ENCODE data around the gene ZNF335. TPM values are rescaled to one million over a fixed set of nuclear protein-coding genes. Genes with fewer than 3 reads are reported as not detected.

Gene ZNF335
- total RNA-seq, 4 donors from 2014 or later = 12.9 to 19.0 (median 15.3) TPM

GRCh38 chr20:45908084-45908483, 63.9 kb downstream of the ZNF335 start:
- TF ChIP-seq CTCF (IDR thresholded peaks at IDR 0.05) = no peak
- TF ChIP-seq POLR2AphosphoS5 (IDR thresholded peaks at IDR 0.05) = no peak
- TF ChIP-seq POLR2A (IDR thresholded peaks at IDR 0.05; ENCODE audit: low read depth) = no peak
- TF ChIP-seq EP300 (IDR thresholded peaks at IDR 0.05) = no peak
- WGBS = 91% methylated on average over 2 of the region's 2 CpGs

GRCh38 chr20:45907219-45907948, 64.6 kb downstream of the ZNF335 start:
- Histone ChIP-seq H3K9me3 (no peaks in the 10 kb centered on the region), H3K4me1 (peaks cover 14 to 28% (median 23%) of the 10 kb centered on the region in 4 donors), H3K27me3 (peaks cover 0 to 5% (median under 1%) of the 10 kb centered on the region in 4 donors), H3K27ac (replicated peaks in 1 of 4) (no peak overlapping the region), H3K4me3 (no peak overlapping the region), H3K36me3 (peaks cover 0 to 48% (median 15%) of the 10 kb centered on the region in 4 donors)
- intact Hi-C loops (cut with DNase I) = no loop called here
- WGBS = 94% methylated on average over 15 of the region's 17 CpGs
- no peak for DNase-seq (ENCODE audit: extremely low spot score)
- no peak for TF ChIP-seq POLR2A (IDR thresholded peaks at IDR 0.05; ENCODE audit: low read depth)
- no peak for TF ChIP-seq POLR2AphosphoS5 (IDR thresholded peaks at IDR 0.05)
- no peak for TF ChIP-seq EP300 (IDR thresholded peaks at IDR 0.05)
- TF ChIP-seq CTCF (IDR thresholded peaks at IDR 0.05) = no peak

More at GRCh38 chr20:45908084-45908483, 63.9 kb downstream of the ZNF335 start:
- intact Hi-C loops (cut with DNase I) = no loop called here
- H3K27ac ChIP-seq (replicated peaks in 1 of 4) = no peak overlapping the region
- peaks cover 0 to 11% (median 4%) of the 10 kb centered on the region in 4 donors for H3K27me3 ChIP-seq
- H3K4me1 ChIP-seq = peaks cover 18 to 35% (median 28%) of the 10 kb centered on the region in 4 donors
- no peak for DNase-seq (ENCODE audit: extremely low spot score)
- H3K9me3 ChIP-seq = no peaks in the 10 kb centered on the region
- peaks cover 0 to 45% (median 13%) of the 10 kb centered on the region in 4 donors for H3K36me3 ChIP-seq
- no peak overlapping the region for H3K4me3 ChIP-seq

GRCh38 chr20:45905505-45906079, 66.4 kb downstream of the ZNF335 start:
- peaks cover 4 to 14% (median 7%) of the 10 kb centered on the region in 4 donors for H3K4me1 ChIP-seq
- 92% methylated on average over 8 of the region's 8 CpGs for WGBS
- intact Hi-C loops (cut with DNase I) = no loop called here
- no peaks in the 10 kb centered on the region for H3K27me3 ChIP-seq
- no peak overlapping the region for H3K4me3 ChIP-seq
- H3K36me3 ChIP-seq = peaks cover 0 to 66% (median 29%) of the 10 kb centered on the region in 4 donors
- TF ChIP-seq CTCF (IDR thresholded peaks at IDR 0.05) = no peak
- TF ChIP-seq EP300 (IDR thresholded peaks at IDR 0.05) = no peak
- TF ChIP-seq POLR2A (IDR thresholded peaks at IDR 0.05; ENCODE audit: low read depth) = no peak
- TF ChIP-seq POLR2AphosphoS5 (IDR thresholded peaks at IDR 0.05) = no peak
- DNase-seq (ENCODE audit: extremely low spot score) = no peak
- H3K27ac ChIP-seq (replicated peaks in 1 of 4) = no peak overlapping the region
- H3K9me3 ChIP-seq = no peaks in the 10 kb centered on the region

GRCh38 chr20:45904583-45905504, 67.2 kb downstream of the ZNF335 start:
- Histone ChIP-seq H3K4me3 (no peak overlapping the region), H3K4me1 (peaks cover 0 to 6% (median under 1%) of the 10 kb centered on the region in 4 donors), H3K27me3 (no peaks in the 10 kb centered on the region), H3K36me3 (peaks cover 0 to 73% (median 35%) of the 10 kb centered on the region in 4 donors), H3K27ac (replicated peaks in 1 of 4) (no peak overlapping the region), H3K9me3 (no peaks in the 10 kb centered on the region)
- WGBS = 89% methylated on average over 8 of the region's 16 CpGs
- DNase-seq (ENCODE audit: extremely low spot score) = no peak
- intact Hi-C loops (cut with DNase I) = no loop called here
- TF ChIP-seq POLR2AphosphoS5 (IDR thresholded peaks at IDR 0.05) (no peak), CTCF (IDR thresholded peaks at IDR 0.05) (no peak), EP300 (IDR thresholded peaks at IDR 0.05) (no peak), POLR2A (IDR thresholded peaks at IDR 0.05; ENCODE audit: low read depth) (no peak)
